PFSK-1 (cell line): Measurements from ENCODE around the gene RAE1.

Experiments used
- POLR2AphosphoS5 ChIP-seq: IDR thresholded peaks from 2 replicates; pipeline ENCODE4 v1.6.1; 2012; ENCODE audit warnings: low read depth, mild to moderate bottlenecking, control low read depth, low read length, moderate library complexity
- TAF1 ChIP-seq: IDR thresholded peaks from 2 replicates; pipeline ENCODE4 v1.6.1; 2012; ENCODE audit warnings: low read length, control low read depth, borderline replicate concordance; ENCODE audit not compliant: insufficient read depth
- TF ChIP-seq, protein P1 (sequence below), 2 experiments: IDR thresholded peaks; 2 replicates each; pipeline versions ENCODE4 v1.6.1 to v1.8.0; 2011 to 2012; ENCODE audit warnings: low read depth in 2 of 2, low read length in 2 of 2, control low read depth in 1 of 2, inconsistent platforms in 1 of 2, mild to moderate bottlenecking in 1 of 2, moderate library complexity in 1 of 2; ENCODE audit not compliant: insufficient read depth in 1 of 2

DNA sequence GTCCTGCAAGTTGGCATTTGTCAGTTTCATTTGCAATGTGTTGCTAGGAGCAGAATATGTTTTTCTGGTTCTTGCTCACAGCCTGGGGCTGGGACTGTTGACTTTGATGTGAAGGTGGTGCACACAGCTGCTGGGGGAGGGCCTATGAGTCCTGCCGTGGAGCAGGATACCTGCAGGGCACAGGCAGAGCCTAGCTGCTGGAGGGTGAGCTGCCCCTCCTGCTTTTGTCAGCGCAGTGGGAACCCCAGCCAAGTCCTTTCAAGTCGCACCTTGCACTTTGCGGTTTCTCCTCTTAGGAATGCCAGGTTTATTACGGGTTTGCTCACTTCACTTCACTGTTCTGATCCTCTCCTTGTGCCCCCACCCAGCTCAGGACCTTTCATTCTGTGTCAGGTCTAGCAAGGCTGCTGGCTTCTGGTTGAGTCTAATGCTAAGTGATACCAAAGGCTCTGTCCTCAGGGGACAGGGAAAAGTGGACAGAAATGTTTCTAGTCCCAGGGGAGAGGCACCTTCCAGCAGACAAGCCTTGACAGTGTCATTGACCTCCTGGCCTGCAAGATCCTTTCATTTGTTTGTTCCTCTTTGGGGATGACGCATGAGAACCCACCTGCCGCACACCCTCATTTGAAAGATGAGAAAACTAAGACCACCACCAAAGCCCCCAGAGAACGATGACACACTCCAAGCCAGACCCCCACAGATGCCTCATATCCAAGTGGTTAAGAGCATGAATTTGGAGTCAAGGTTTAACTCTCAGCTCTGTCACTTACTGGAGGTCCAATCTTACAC is 24.2 kb upstream of the RAE1 start:
- no peak for TF ChIP-seq POLR2AphosphoS5
- TF ChIP-seq, protein P1, sequence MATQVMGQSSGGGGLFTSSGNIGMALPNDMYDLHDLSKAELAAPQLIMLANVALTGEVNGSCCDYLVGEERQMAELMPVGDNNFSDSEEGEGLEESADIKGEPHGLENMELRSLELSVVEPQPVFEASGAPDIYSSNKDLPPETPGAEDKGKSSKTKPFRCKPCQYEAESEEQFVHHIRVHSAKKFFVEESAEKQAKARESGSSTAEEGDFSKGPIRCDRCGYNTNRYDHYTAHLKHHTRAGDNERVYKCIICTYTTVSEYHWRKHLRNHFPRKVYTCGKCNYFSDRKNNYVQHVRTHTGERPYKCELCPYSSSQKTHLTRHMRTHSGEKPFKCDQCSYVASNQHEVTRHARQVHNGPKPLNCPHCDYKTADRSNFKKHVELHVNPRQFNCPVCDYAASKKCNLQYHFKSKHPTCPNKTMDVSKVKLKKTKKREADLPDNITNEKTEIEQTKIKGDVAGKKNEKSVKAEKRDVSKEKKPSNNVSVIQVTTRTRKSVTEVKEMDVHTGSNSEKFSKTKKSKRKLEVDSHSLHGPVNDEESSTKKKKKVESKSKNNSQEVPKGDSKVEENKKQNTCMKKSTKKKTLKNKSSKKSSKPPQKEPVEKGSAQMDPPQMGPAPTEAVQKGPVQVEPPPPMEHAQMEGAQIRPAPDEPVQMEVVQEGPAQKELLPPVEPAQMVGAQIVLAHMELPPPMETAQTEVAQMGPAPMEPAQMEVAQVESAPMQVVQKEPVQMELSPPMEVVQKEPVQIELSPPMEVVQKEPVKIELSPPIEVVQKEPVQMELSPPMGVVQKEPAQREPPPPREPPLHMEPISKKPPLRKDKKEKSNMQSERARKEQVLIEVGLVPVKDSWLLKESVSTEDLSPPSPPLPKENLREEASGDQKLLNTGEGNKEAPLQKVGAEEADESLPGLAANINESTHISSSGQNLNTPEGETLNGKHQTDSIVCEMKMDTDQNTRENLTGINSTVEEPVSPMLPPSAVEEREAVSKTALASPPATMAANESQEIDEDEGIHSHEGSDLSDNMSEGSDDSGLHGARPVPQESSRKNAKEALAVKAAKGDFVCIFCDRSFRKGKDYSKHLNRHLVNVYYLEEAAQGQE (IDR thresholded peaks at IDR 0.05; ENCODE audit: insufficient read depth in 1 of 2, low read depth in 2 of 2, low read length in 2 of 2) = no peak
- no peak for TF ChIP-seq TAF1
